ENCODE results near the gene SALL2.

The SALL2 gene

GRCh38 chr14:21506557-21506956 lies 19.6 kb downstream of the SALL2 start:
- TF ChIP-seq TAF1 (IDR thresholded peaks at IDR 0.05; ENCODE audit: low read depth) (no peak), MAX (IDR thresholded peaks at IDR 0.05) (no peak), USF1 (IDR thresholded peaks at IDR 0.05) (no peak), EGR1 (IDR thresholded peaks at IDR 0.05) (no peak), YY1 (IDR thresholded peaks at IDR 0.05; ENCODE audit: low read depth) (no peak), RAD21 (IDR thresholded peaks at IDR 0.05; ENCODE audit: low read depth) (no peak), CEBPB (IDR thresholded peaks at IDR 0.05) (no peak), EP300 (IDR thresholded peaks at IDR 0.05; ENCODE audit: borderline replicate concordance) (no peak), FOXM1 (IDR thresholded peaks at IDR 0.05; ENCODE audit: borderline replicate concordance, low read depth) (no peak), CREB1 (IDR thresholded peaks at IDR 0.05; ENCODE audit: low read depth) (no peak), NFIC (IDR thresholded peaks at IDR 0.05) (no peak), TCF12 (IDR thresholded peaks at IDR 0.05; ENCODE audit: low read depth) (no peak), ZBTB7A (IDR thresholded peaks at IDR 0.05; ENCODE audit: low read depth) (no peak), TEAD4 (IDR thresholded peaks at IDR 0.05) (no peak)
- TF ChIP-seq, protein P1, sequence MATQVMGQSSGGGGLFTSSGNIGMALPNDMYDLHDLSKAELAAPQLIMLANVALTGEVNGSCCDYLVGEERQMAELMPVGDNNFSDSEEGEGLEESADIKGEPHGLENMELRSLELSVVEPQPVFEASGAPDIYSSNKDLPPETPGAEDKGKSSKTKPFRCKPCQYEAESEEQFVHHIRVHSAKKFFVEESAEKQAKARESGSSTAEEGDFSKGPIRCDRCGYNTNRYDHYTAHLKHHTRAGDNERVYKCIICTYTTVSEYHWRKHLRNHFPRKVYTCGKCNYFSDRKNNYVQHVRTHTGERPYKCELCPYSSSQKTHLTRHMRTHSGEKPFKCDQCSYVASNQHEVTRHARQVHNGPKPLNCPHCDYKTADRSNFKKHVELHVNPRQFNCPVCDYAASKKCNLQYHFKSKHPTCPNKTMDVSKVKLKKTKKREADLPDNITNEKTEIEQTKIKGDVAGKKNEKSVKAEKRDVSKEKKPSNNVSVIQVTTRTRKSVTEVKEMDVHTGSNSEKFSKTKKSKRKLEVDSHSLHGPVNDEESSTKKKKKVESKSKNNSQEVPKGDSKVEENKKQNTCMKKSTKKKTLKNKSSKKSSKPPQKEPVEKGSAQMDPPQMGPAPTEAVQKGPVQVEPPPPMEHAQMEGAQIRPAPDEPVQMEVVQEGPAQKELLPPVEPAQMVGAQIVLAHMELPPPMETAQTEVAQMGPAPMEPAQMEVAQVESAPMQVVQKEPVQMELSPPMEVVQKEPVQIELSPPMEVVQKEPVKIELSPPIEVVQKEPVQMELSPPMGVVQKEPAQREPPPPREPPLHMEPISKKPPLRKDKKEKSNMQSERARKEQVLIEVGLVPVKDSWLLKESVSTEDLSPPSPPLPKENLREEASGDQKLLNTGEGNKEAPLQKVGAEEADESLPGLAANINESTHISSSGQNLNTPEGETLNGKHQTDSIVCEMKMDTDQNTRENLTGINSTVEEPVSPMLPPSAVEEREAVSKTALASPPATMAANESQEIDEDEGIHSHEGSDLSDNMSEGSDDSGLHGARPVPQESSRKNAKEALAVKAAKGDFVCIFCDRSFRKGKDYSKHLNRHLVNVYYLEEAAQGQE (IDR thresholded peaks at IDR 0.05; ENCODE audit: low read depth), result no peak

GRCh38 chr14:21505012-21505553 lies 21.1 kb downstream of the SALL2 start:
- TF ChIP-seq EP300 (IDR thresholded peaks at IDR 0.05; ENCODE audit: borderline replicate concordance) (no peak), CEBPB (IDR thresholded peaks at IDR 0.05) (no peak), FOXM1 (IDR thresholded peaks at IDR 0.05; ENCODE audit: borderline replicate concordance, low read depth) (no peak), TAF1 (IDR thresholded peaks at IDR 0.05; ENCODE audit: low read depth) (no peak), TEAD4 (IDR thresholded peaks at IDR 0.05) (no peak), NFIC (IDR thresholded peaks at IDR 0.05) (no peak), YY1 (IDR thresholded peaks at IDR 0.05; ENCODE audit: low read depth) (no peak), EGR1 (IDR thresholded peaks at IDR 0.05) (no peak)

DNA sequence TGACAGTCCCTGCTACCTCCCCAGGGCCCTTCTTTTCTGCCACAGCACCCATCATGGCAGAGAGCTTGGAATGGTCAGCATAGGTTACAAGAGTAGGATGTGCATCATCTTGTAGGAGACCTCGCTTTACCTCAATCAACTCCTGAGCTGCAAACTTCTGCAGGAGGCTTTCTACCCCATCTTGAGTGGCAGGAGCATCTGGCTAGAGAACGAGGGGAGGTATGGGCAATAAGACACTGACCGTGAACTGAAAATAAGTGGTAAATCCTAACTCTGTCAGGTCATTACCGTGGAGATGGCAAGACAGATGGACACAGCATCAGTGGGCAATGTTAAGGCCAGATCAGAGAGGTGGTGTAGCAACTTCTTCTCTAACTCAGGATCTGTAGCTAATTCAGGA lies 22.8 kb downstream of the SALL2 start:
- TF ChIP-seq FOXM1 (IDR thresholded peaks at IDR 0.05; ENCODE audit: borderline replicate concordance, low read depth), result no peak
- TF ChIP-seq CREB1 (IDR thresholded peaks at IDR 0.05; ENCODE audit: low read depth), result no peak
- no peak for TF ChIP-seq TAF1 (IDR thresholded peaks at IDR 0.05; ENCODE audit: low read depth)
- no peak for TF ChIP-seq EGR1 (IDR thresholded peaks at IDR 0.05)
- no peak for TF ChIP-seq ZBTB7A (IDR thresholded peaks at IDR 0.05; ENCODE audit: low read depth)
- TF ChIP-seq USF1 (IDR thresholded peaks at IDR 0.05), result no peak
- no peak for TF ChIP-seq YY1 (IDR thresholded peaks at IDR 0.05; ENCODE audit: low read depth)
- TF ChIP-seq, protein P1 (IDR thresholded peaks at IDR 0.05; ENCODE audit: low read depth), result no peak
- TF ChIP-seq NFIC (IDR thresholded peaks at IDR 0.05), result no peak
- TF ChIP-seq TEAD4 (IDR thresholded peaks at IDR 0.05), result no peak
- no peak for TF ChIP-seq CEBPB (IDR thresholded peaks at IDR 0.05)
- no peak for TF ChIP-seq RAD21 (IDR thresholded peaks at IDR 0.05; ENCODE audit: low read depth)
- no peak for TF ChIP-seq EP300 (IDR thresholded peaks at IDR 0.05; ENCODE audit: borderline replicate concordance)

DNA sequence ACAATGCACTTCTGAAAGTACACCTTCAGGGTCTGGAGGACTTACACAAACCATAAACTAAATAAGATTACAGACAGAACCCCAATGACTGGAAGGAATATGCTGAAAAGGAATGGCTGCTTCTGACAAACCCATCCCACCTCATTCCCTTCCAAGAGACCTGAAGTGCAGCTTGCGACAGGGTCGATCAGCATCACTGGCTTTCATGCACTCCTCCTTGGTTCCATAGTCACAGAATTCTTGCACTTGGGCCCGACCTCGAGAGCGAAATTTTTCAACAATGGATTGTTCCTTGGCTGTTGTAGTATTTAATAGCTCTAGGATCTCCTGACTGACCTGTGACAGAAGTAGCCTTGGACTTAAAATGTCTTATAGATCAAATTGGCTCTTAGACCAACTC lies 24.6 kb downstream of the SALL2 start:
- no peak for TF ChIP-seq RAD21 (IDR thresholded peaks at IDR 0.05; ENCODE audit: low read depth)
- TF ChIP-seq ZBTB7A (IDR thresholded peaks at IDR 0.05; ENCODE audit: low read depth), result no peak
- no peak for TF ChIP-seq NFIC (IDR thresholded peaks at IDR 0.05)
- TF ChIP-seq YY1 (IDR thresholded peaks at IDR 0.05; ENCODE audit: low read depth), result no peak
- no peak for TF ChIP-seq EGR1 (IDR thresholded peaks at IDR 0.05)
- TF ChIP-seq, protein P1 (IDR thresholded peaks at IDR 0.05; ENCODE audit: low read depth), result no peak
- no peak for TF ChIP-seq TAF1 (IDR thresholded peaks at IDR 0.05; ENCODE audit: low read depth)
- TF ChIP-seq TEAD4 (IDR thresholded peaks at IDR 0.05), result no peak
- no peak for TF ChIP-seq FOXM1 (IDR thresholded peaks at IDR 0.05; ENCODE audit: borderline replicate concordance, low read depth)
- no peak for TF ChIP-seq EP300 (IDR thresholded peaks at IDR 0.05; ENCODE audit: borderline replicate concordance)

All from Ishikawa (cell line).